Hepatocyte (in vitro differentiated cells): ENCODE measurements around the gene SIK3.

Source experiments
- EZH2phosphoT487 ChIP-seq: fragments of 200-600 bp; sonication (generic); IDR thresholded peaks from one replicate; pipeline ENCODE4 v1.6.1; 2018; ENCODE audit warnings: antibody characterized with exemption, mild to moderate bottlenecking, low read depth, moderate library complexity; ENCODE audit not compliant: unreplicated experiment, severe bottlenecking
- TF ChIP-seq, protein P1 (sequence below): fragments of 200-600 bp; sonication (generic); IDR thresholded peaks from 2 replicates; pipeline ENCODE4 v1.5.1; 2016; ENCODE audit warnings: antibody characterized with exemption, mild to moderate bottlenecking; ENCODE audit not compliant: poor library complexity

GRCh38 chr11:116857316-116857715 is 240.9 kb downstream of the SIK3 start:
- TF ChIP-seq, protein P1, sequence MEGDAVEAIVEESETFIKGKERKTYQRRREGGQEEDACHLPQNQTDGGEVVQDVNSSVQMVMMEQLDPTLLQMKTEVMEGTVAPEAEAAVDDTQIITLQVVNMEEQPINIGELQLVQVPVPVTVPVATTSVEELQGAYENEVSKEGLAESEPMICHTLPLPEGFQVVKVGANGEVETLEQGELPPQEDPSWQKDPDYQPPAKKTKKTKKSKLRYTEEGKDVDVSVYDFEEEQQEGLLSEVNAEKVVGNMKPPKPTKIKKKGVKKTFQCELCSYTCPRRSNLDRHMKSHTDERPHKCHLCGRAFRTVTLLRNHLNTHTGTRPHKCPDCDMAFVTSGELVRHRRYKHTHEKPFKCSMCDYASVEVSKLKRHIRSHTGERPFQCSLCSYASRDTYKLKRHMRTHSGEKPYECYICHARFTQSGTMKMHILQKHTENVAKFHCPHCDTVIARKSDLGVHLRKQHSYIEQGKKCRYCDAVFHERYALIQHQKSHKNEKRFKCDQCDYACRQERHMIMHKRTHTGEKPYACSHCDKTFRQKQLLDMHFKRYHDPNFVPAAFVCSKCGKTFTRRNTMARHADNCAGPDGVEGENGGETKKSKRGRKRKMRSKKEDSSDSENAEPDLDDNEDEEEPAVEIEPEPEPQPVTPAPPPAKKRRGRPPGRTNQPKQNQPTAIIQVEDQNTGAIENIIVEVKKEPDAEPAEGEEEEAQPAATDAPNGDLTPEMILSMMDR: no peak
- TF ChIP-seq EZH2phosphoT487: no peak
